Lower lobe of right lung (tissue), 2 donors: ENCODE measurements around the gene ZNF331. TPM values are rescaled to one million over a fixed set of nuclear protein-coding genes. Genes with fewer than 3 reads are reported as not detected.

Experiments
- ATAC-seq, 2 donors: fragments of 200-7000 bp; cut with Tn5 transposase; one replicate each; pipeline ENCODE4 v1.9.1; 2020 to 2022; ENCODE audit warnings: mild to moderate bottlenecking in 2 of 2, moderate library complexity in 2 of 2
- DNase-seq: peaks from one replicate; pipeline ENCODE4 v3.0.0-alpha.2; 2020
- H3K27ac ChIP-seq: fragments of 200-600 bp; one replicate; pipeline ENCODE4 v1.8.0; 2022
- H3K27me3 ChIP-seq: fragments of 200-600 bp; one replicate; pipeline ENCODE4 v1.8.0; 2022; ENCODE audit warnings: low read depth
- H3K36me3 ChIP-seq: fragments of 200-600 bp; one replicate; pipeline ENCODE4 v1.8.0; 2022; ENCODE audit warnings: mild to moderate bottlenecking
- H3K4me1 ChIP-seq: fragments of 200-600 bp; one replicate; pipeline ENCODE4 v1.8.0; 2022
- H3K4me3 ChIP-seq: fragments of 200-600 bp; one replicate; pipeline ENCODE4 v1.8.0; 2022; ENCODE audit warnings: mild to moderate bottlenecking
- H3K9me3 ChIP-seq: fragments of 200-600 bp; one replicate; pipeline ENCODE4 v1.8.0; 2022
- CTCF ChIP-seq: fragments of 200-600 bp; IDR thresholded peaks from one replicate; pipeline ENCODE4 v1.8.0; 2022; ENCODE audit warnings: antibody characterized with exemption, mild to moderate bottlenecking
- intact Hi-C: fragments of 100-400 bp; cut with DNase I; formaldehyde crosslinking; loops from one replicate; pipeline ENCODE4 v1.11.0; 2022
- total RNA-seq: library from RNA; stranded (reverse); fragmentation: NEBNext Ultra II Directional; extraction: Animal tissue kit (Norgen Biotek cat#: 25700); gene quantifications from one replicate; pipeline ENCODE4 v1.2.1, GENCODE V29; 2021
- donor health status: DM: no; HTN: yes; CAD: no; lungs with severe emphysema.

Gene ZNF331
- total RNA-seq, 1 donor from 2014 or later: 36.6 TPM

- no peaks in the 10 kb centered on the region for H3K27me3 ChIP-seq
- no peaks in the 10 kb centered on the region for H3K4me1 ChIP-seq
- no peak overlapping the region for H3K27ac ChIP-seq
- intact Hi-C loops: no loop called here
- DNase-seq: no peak
- no peak overlapping the region for H3K4me3 ChIP-seq
- peaks cover 9% of the 10 kb centered on the region for H3K9me3 ChIP-seq
- H3K36me3 ChIP-seq: no peaks in the 10 kb centered on the region
- TF ChIP-seq CTCF: no peak
- ATAC-seq: no peak
Measured at GRCh38 chr19:53530622-53531021, 7.3 kb upstream of the ZNF331 start.

- Histone ChIP-seq H3K27me3 (no peaks in the 10 kb centered on the region), H3K27ac (no peak overlapping the region), H3K4me1 (no peaks in the 10 kb centered on the region), H3K36me3 (no peaks in the 10 kb centered on the region), H3K4me3 (no peak overlapping the region), H3K9me3 (peaks cover under 1% of the 10 kb centered on the region)
- TF ChIP-seq CTCF: no peak
- no peak for ATAC-seq
- intact Hi-C loops: no loop called here
- no peak for DNase-seq
Measured at GRCh38 chr19:53531457-53531856, 6.5 kb upstream of the ZNF331 start.

GRCh38 chr19:53532362-53532761 is 5.6 kb upstream of the ZNF331 start:
- no peak overlapping the region for H3K4me3 ChIP-seq
- TF ChIP-seq CTCF: no peak
- peaks cover 3% of the 10 kb centered on the region for H3K4me1 ChIP-seq
- H3K27ac ChIP-seq: no peak overlapping the region
- H3K36me3 ChIP-seq: no peaks in the 10 kb centered on the region
- intact Hi-C loops: no loop called here
- ATAC-seq (no peak), DNase-seq (no peak)
- no peaks in the 10 kb centered on the region for H3K9me3 ChIP-seq
- H3K27me3 ChIP-seq: no peaks in the 10 kb centered on the region

GRCh38 chr19:53536225-53536548 is 1.8 kb upstream of the ZNF331 start:
- peaks cover 12% of the 10 kb centered on the region for H3K36me3 ChIP-seq
- ATAC-seq (no peak), DNase-seq (no peak)
- intact Hi-C loops: no loop called here
- no peaks in the 10 kb centered on the region for H3K27me3 ChIP-seq
- no peaks in the 10 kb centered on the region for H3K9me3 ChIP-seq
- TF ChIP-seq CTCF: no peak
- peaks cover 7% of the 10 kb centered on the region for H3K4me1 ChIP-seq
- no peak overlapping the region for H3K4me3 ChIP-seq
- H3K27ac ChIP-seq: no peak overlapping the region

- intact Hi-C loops: no loop called here
- no peak for DNase-seq
- no peaks in the 10 kb centered on the region for H3K9me3 ChIP-seq
- TF ChIP-seq CTCF: no peak
- peaks cover 22% of the 10 kb centered on the region for H3K36me3 ChIP-seq
- ATAC-seq: peak; percentile 12 to 20
- peaks cover 7% of the 10 kb centered on the region for H3K4me1 ChIP-seq
- peak overlapping the region; percentile 68 for H3K4me3 ChIP-seq
- H3K27ac ChIP-seq: peak overlapping the region; percentile 89
- H3K27me3 ChIP-seq: no peaks in the 10 kb centered on the region
Measured at GRCh38 chr19:53537121-53537520, 824 bp upstream of the ZNF331 start.
